Nephron progenitor cell (in vitro differentiated cells): ENCODE results near the gene MYO18A.

ENCODE experiments used
- DNase-seq: peaks from one replicate; pipeline ENCODE4 v3.0.0; 2021
- H3K27ac Mint-ChIP-seq: 2 replicates; pipeline ENCODE4 v1.8.0; 2021; ENCODE audit warnings: mild to moderate bottlenecking, moderate library complexity, mixed read lengths
- H3K27me3 Mint-ChIP-seq: 2 replicates; pipeline ENCODE4 v1.8.0; 2021; ENCODE audit warnings: mild to moderate bottlenecking, low read depth, mixed read lengths; ENCODE audit not compliant: poor library complexity
- H3K36me3 Mint-ChIP-seq: 2 replicates; pipeline ENCODE4 v1.8.0; 2021; ENCODE audit warnings: low read depth, mixed read lengths
- H3K4me1 Mint-ChIP-seq: 2 replicates; pipeline ENCODE4 v1.8.0; 2021; ENCODE audit warnings: mixed read lengths
- H3K4me3 Mint-ChIP-seq: 2 replicates; pipeline ENCODE4 v1.8.0; 2021; ENCODE audit warnings: mild to moderate bottlenecking, moderate library complexity, mixed read lengths
- H3K9me3 Mint-ChIP-seq: 2 replicates; pipeline ENCODE4 v1.8.0; 2021; ENCODE audit warnings: mild to moderate bottlenecking, moderate library complexity, mixed read lengths
- CTCF ChIP-seq: fragments of 200-600 bp; sonication (generic); IDR thresholded peaks from 2 replicates; pipeline ENCODE4 v1.5.0; 2021; ENCODE audit warnings: antibody characterized with exemption

MYO18A gene

GRCh38 chr17:29034510-29034909 is 145.7 kb downstream of the MYO18A start:
- Mint-ChIP-seq H3K9me3 (peaks cover 47% of the 10 kb centered on the region), H3K27ac (no peak overlapping the region), H3K27me3 (peaks cover 28% of the 10 kb centered on the region), H3K4me1 (peaks cover 20% of the 10 kb centered on the region), H3K36me3 (peaks cover 4% of the 10 kb centered on the region), H3K4me3 (no peak overlapping the region)
- TF ChIP-seq CTCF = no peak
- no peak for DNase-seq

GRCh38 chr17:29032857-29033197 is 147.4 kb downstream of the MYO18A start:
- peaks cover 47% of the 10 kb centered on the region for H3K9me3 Mint-ChIP-seq
- TF ChIP-seq CTCF = no peak
- H3K36me3 Mint-ChIP-seq = peaks cover 4% of the 10 kb centered on the region
- no peak for DNase-seq
- no peak overlapping the region for H3K4me3 Mint-ChIP-seq
- peaks cover 31% of the 10 kb centered on the region for H3K4me1 Mint-ChIP-seq
- no peak overlapping the region for H3K27ac Mint-ChIP-seq
- H3K27me3 Mint-ChIP-seq = peaks cover 30% of the 10 kb centered on the region

GRCh38 chr17:29032013-29032856 is 148.0 kb downstream of the MYO18A start:
- peaks cover 4% of the 10 kb centered on the region for H3K36me3 Mint-ChIP-seq
- H3K9me3 Mint-ChIP-seq = peaks cover 47% of the 10 kb centered on the region
- peaks cover 30% of the 10 kb centered on the region for H3K27me3 Mint-ChIP-seq
- no peak overlapping the region for H3K27ac Mint-ChIP-seq
- no peak overlapping the region for H3K4me3 Mint-ChIP-seq
- peaks cover 36% of the 10 kb centered on the region for H3K4me1 Mint-ChIP-seq
- no peak for DNase-seq
- no peak for TF ChIP-seq CTCF

GRCh38 chr17:29031488-29031887 is 148.7 kb downstream of the MYO18A start:
- H3K9me3 Mint-ChIP-seq = peaks cover 47% of the 10 kb centered on the region
- H3K4me1 Mint-ChIP-seq = peaks cover 42% of the 10 kb centered on the region
- H3K27ac Mint-ChIP-seq = no peak overlapping the region
- H3K36me3 Mint-ChIP-seq = peaks cover 4% of the 10 kb centered on the region
- peaks cover 30% of the 10 kb centered on the region for H3K27me3 Mint-ChIP-seq
- DNase-seq = no peak
- no peak overlapping the region for H3K4me3 Mint-ChIP-seq
- TF ChIP-seq CTCF = no peak

GRCh38 chr17:29024316-29024952 is 155.8 kb downstream of the MYO18A start:
- no peak for TF ChIP-seq CTCF
- Mint-ChIP-seq H3K36me3 (no peaks in the 10 kb centered on the region), H3K9me3 (no peaks in the 10 kb centered on the region), H3K4me1 (peaks cover 32% of the 10 kb centered on the region), H3K4me3 (no peak overlapping the region), H3K27me3 (peaks cover 33% of the 10 kb centered on the region), H3K27ac (no peak overlapping the region)
- DNase-seq = no peak

- Mint-ChIP-seq H3K27ac (no peak overlapping the region), H3K27me3 (peaks cover 51% of the 10 kb centered on the region), H3K36me3 (no peaks in the 10 kb centered on the region), H3K9me3 (no peaks in the 10 kb centered on the region), H3K4me1 (peaks cover 23% of the 10 kb centered on the region), H3K4me3 (no peak overlapping the region)
- no peak for DNase-seq
- no peak for TF ChIP-seq CTCF
These were observed 158.1 kb downstream of the MYO18A start for GRCh38 chr17:29022074-29022473.
